ENCODE data around the gene HEBP2. TPM values are rescaled to one million over a fixed set of nuclear protein-coding genes. Genes with fewer than 3 reads are reported as not detected.

HEBP2 gene
- total RNA-seq, 4 donors from 2014 or later, result 30.4 to 85.8 (median 46.6) TPM

GRCh38 chr6:138371720-138372119 is 32.3 kb upstream of the HEBP2 start:
- DNase-seq, result no peak
- Histone ChIP-seq H3K36me3 (no peaks in the 10 kb centered on the region), H3K4me1 (no peaks in the 10 kb centered on the region), H3K27me3 (no peaks in the 10 kb centered on the region), H3K4me3 (no peak overlapping the region), H3K9me3 (no peaks in the 10 kb centered on the region), H3K27ac (no peak overlapping the region)
- TF ChIP-seq CTCF (IDR thresholded peaks at IDR 0.05) (no peak), POLR2A (IDR thresholded peaks at IDR 0.05) (no peak)

GRCh38 chr6:138372711-138373463 is 31.1 kb upstream of the HEBP2 start:
- Histone ChIP-seq H3K4me3 (no peak overlapping the region), H3K36me3 (no peaks in the 10 kb centered on the region), H3K27ac (no peak overlapping the region), H3K4me1 (no peaks in the 10 kb centered on the region), H3K27me3 (no peaks in the 10 kb centered on the region), H3K9me3 (no peaks in the 10 kb centered on the region)
- TF ChIP-seq POLR2A (IDR thresholded peaks at IDR 0.05), result no peak
- peak in 3 of 6 experiments; percentile 11 to 29 (median 24) for TF ChIP-seq CTCF (IDR thresholded peaks at IDR 0.05)
- no peak for DNase-seq

- Histone ChIP-seq H3K4me3 (no peak overlapping the region), H3K4me1 (no peaks in the 10 kb centered on the region), H3K27ac (no peak overlapping the region), H3K36me3 (no peaks in the 10 kb centered on the region), H3K27me3 (no peaks in the 10 kb centered on the region), H3K9me3 (no peaks in the 10 kb centered on the region)
- TF ChIP-seq CTCF (IDR thresholded peaks at IDR 0.05), result no peak
- DNase-seq, result no peak
Measured at GRCh38 chr6:138374230-138374629, 29.8 kb upstream of the HEBP2 start.

GRCh38 chr6:138374815-138375214 is 29.2 kb upstream of the HEBP2 start:
- TF ChIP-seq POLR2A (IDR thresholded peaks at IDR 0.05) (no peak), CTCF (IDR thresholded peaks at IDR 0.05) (no peak)
- no peak overlapping the region for H3K4me3 ChIP-seq
- DNase-seq, result no peak
- H3K36me3 ChIP-seq, result no peaks in the 10 kb centered on the region
- H3K27me3 ChIP-seq, result no peaks in the 10 kb centered on the region
- no peak overlapping the region for H3K27ac ChIP-seq
- H3K4me1 ChIP-seq, result no peaks in the 10 kb centered on the region
- no peaks in the 10 kb centered on the region for H3K9me3 ChIP-seq

- Histone ChIP-seq H3K9me3 (no peaks in the 10 kb centered on the region), H3K27me3 (no peaks in the 10 kb centered on the region), H3K4me1 (no peaks in the 10 kb centered on the region), H3K27ac (no peak overlapping the region), H3K36me3 (no peaks in the 10 kb centered on the region), H3K4me3 (no peak overlapping the region)
- TF ChIP-seq CTCF (IDR thresholded peaks at IDR 0.05), result no peak
- no peak for TF ChIP-seq POLR2A (IDR thresholded peaks at IDR 0.05)
- no peak for DNase-seq
Measured at GRCh38 chr6:138377042-138377441, 27.0 kb upstream of the HEBP2 start.
